ENCODE measurements around the gene PDE11A.

Gene PDE11A

GRCh38 chr2:177916342-177916741 is 156.2 kb downstream of the PDE11A start:
- DNase-seq = no peak

- DNase-seq = no peak
Observed at GRCh38 chr2:177914247-177914646, 158.3 kb downstream of the PDE11A start.

GRCh38 chr2:177909962-177910361 is 162.6 kb downstream of the PDE11A start:
- DNase-seq = peak in 1 of 3 donors; percentile 2

- no peak for DNase-seq
Observed at GRCh38 chr2:177908824-177909223, 163.8 kb downstream of the PDE11A start.

GRCh38 chr2:177908182-177908581 is 164.4 kb downstream of the PDE11A start:
- DNase-seq = no peak

- peak; percentile 55 to 63 (median 61) for DNase-seq
Observed at GRCh38 chr2:177906041-177906718, 166.4 kb downstream of the PDE11A start.

- DNase-seq = no peak
Observed at GRCh38 chr2:177905640-177906039, 166.9 kb downstream of the PDE11A start.

- DNase-seq = no peak
Observed at GRCh38 chr2:177902395-177903163, 170.0 kb downstream of the PDE11A start.

GRCh38 chr2:177900082-177900481 is 172.5 kb downstream of the PDE11A start:
- DNase-seq = no peak

- no peak for DNase-seq
Observed at GRCh38 chr2:177897278-177897677, 175.3 kb downstream of the PDE11A start.

GRCh38 chr2:177896587-177896986 is 176.0 kb downstream of the PDE11A start:
- no peak for DNase-seq

- no peak for DNase-seq
Observed at GRCh38 chr2:177894546-177894945, 178.0 kb downstream of the PDE11A start.

- no peak for DNase-seq
Observed at GRCh38 chr2:177893880-177894279, 178.7 kb downstream of the PDE11A start.

GRCh38 chr2:177891533-177891932 is 181.0 kb downstream of the PDE11A start:
- no peak for DNase-seq

GRCh38 chr2:177889818-177890460 is 182.6 kb downstream of the PDE11A start:
- no peak for DNase-seq

GRCh38 chr2:177888581-177888980 is 184.0 kb downstream of the PDE11A start:
- no peak for DNase-seq

- no peak for DNase-seq
Observed at GRCh38 chr2:177887722-177888121, 184.9 kb downstream of the PDE11A start.

GRCh38 chr2:177886824-177887223 is 185.8 kb downstream of the PDE11A start:
- DNase-seq = no peak

GRCh38 chr2:177885828-177886466 is 186.6 kb downstream of the PDE11A start:
- DNase-seq = no peak

GRCh38 chr2:177883177-177883576 is 189.4 kb downstream of the PDE11A start:
- DNase-seq = no peak

- no peak for DNase-seq
Observed at GRCh38 chr2:177882501-177882900, 190.1 kb downstream of the PDE11A start.

GRCh38 chr2:177881921-177882320 is 190.7 kb downstream of the PDE11A start:
- DNase-seq = no peak

- no peak for DNase-seq
Observed at GRCh38 chr2:177881008-177881747, 191.4 kb downstream of the PDE11A start.
